H4 (cell line): Measurements from ENCODE around the gene NTN3. TPM values are rescaled to one million over a fixed set of nuclear protein-coding genes. Genes with fewer than 3 reads are reported as not detected.

Experiments used
- DNase-seq: peaks from one replicate; pipeline ENCODE4 v3.0.0-alpha.2; 2015; ENCODE audit warnings: low spot score
- total RNA-seq: library from RNA; depleted of rRNA; stranded (reverse); fragments of >200 nt; shearing (Covaris generic); gene quantifications from 2 replicates; pipeline ENCODE4 v1.2.3, GENCODE V29; 2014; rRNA removed

NTN3 gene
- total RNA-seq, 1 experiment from 2014 or later: 0.14 TPM

DNA sequence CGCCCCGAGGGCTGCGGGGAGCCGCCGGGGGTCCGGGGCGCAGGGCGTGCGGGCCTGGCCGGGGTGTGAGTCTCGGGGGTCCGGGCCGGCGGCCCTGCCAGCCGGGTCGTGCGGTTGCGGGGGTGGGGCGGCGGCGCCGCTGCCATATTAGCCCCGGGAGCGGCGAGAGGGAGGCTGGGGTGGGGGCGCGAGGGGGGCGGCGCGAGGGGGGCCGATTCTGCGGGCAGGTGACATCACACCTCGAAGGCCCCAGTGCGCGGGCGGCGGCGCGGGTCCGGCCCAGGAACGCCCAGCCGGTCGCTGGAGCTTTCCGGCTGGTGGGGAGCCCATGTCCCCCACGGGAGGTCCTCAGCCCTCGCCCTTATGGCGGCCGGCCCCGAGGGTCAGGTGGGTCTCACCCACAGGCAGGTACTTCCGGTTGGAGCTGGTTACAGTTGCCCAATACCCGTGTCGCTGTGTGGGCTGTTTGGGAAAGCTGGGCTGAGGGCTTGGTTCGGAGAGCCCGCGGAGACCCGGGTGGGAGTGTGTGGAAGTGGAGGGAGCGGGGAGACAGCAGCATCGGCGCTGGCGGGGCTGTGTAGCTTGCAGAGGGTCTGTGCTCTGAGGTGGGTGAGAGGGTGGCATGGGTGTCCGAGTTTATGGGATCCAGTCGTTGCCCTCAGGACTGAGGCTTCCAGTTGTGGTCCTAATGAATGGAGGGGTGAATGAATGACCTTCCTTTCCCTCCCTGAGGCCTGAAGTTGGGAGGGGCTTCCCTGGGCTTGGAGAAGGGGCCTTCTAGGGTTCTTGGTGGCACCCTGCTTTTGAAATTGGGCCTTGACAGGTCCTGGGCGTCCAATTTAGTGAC is 43.5 kb downstream of the NTN3 start:
- DNase-seq: no peak

DNA sequence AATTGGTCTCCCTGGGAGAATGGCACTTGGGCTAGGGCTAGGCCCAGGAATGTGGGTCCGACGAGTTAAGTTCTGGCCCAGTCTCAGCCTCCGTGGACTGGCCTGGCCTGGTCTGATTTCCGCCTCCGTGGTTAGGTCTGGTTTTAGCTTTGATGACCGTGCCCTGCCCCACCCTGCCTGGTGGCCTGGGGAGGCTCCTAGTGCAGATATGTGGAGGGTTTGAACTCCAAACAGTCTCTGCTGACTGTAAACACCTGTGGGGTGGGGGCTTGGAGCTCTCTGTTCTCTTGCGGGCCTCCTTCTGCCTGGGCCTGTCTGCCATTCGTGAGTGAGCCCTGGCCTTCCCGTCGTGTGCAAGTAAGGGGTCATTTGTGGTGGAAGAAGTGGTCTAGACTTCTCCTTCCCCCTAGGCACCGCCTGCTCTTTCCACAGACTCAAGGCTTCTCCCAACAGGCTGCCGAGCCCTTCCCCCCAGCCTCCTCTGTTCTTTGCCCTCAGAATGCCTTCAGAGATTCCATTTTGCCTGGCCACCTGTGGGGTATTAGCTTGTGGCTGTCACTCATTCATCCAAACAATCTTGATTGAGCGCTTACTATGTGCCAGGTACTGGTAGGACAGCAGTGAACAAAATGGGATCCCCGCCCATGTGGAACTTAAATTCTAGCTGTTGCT is 44.2 kb downstream of the NTN3 start:
- no peak for DNase-seq

DNA sequence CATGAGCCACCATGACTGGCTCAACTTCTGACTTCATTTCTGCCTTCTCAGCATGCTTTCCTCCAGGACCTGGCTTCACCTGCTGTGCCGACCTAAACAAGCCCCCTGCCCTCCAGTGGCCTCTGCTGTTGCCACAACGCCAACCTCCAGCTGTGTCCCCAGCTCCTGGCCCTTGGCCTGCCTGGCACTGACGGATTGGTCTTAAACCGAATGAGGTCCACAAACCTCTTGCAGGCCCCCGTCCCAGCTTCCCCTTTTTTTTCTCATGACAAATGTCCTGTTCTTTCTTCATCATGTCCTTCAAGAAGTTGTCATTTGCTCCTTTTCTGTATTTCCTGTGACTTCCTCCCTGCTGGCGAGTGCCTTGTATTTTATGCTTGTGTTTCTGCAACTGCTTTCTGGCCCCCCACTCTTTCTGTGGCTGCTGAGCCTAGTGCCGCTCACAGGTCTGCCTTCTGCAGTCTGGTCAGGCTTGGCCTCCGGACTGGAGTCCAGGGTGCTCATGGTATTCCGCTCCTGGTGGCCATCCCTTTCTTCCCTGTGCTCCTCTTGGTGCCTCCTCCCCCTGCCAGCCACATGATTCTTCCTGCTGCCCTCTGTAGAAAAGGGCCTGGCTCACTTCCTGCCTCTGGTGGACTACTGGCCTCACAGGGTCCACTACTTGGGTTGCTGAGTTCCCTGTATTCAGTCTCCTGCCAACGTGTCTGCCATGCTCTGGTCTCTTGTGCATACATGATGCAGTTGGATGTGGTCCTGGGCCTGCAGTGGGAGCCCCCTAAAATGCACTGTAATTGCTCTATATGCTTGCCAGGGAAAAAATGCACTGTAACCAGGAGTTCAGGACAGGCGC is 45.5 kb downstream of the NTN3 start:
- no peak for DNase-seq

DNA sequence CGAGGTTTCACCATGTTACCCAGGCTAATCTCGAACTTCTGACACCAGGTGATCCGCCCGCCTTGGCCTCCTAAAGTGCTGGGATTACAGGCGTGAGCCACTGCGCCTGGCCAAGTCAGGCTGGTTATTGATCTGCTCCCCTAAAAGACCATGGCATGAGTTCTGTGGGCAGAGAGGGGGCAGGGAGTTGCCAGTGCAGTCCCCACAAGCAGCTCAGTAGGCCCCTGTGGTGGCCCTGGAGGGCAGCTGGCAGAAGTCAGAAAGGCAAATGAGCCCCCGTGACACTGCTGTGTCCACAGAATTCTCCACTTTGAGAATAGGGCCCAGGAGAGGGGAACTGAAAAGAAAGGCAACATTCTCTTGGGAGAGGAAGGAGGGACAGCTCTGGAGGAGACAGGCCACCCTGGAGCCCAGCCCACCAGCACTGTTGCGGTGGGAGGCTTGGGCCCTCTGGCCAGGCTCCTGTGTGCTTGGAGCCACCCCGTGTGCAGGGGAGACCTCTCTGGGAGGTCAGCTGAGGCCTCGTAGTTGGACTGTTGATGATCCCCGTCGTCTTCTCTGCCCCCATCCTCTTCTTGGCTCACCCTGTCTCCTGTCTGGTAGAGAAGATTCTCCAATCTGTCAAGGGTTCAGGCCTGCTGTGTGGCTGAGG is 47.0 kb downstream of the NTN3 start:
- no peak for DNase-seq

DNA sequence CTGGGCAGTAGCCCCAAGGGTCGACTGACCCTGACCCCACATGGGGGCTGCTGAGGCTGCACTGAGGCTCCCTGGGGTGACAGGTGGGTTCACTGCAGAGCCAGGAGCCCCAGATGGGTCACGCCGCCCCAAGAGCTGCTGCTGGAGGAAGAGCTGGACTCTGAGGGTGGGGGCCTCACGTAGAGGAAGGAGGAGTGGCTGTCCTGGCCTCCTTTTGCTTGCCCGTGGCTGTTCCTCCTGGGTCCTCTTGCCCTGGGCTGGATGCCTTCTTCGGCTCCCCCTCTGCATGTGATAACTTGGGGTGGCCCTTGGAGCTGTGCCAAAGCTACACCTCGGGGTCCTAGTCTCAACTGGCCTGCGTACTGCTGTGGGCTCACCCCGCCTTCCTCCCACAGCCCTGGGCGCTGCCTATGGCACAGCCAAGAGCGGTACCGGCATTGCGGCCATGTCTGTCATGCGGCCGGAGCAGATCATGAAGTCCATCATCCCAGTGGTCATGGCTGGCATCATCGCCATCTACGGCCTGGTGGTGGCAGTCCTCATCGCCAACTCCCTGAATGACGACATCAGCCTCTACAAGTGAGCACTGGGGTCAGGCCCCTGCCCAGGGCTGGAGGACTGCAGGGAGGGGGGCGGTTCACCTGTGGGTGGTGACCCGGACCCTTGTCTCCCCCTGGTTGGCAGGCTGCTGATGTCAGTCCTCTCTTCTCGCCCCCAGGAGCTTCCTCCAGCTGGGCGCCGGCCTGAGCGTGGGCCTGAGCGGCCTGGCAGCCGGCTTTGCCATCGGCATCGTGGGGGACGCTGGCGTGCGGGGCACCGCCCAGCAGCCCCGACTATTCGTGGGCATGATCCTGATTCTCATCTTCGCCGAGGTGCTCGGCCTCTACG is 48.0 kb downstream of the NTN3 start:
- DNase-seq: no peak

DNA sequence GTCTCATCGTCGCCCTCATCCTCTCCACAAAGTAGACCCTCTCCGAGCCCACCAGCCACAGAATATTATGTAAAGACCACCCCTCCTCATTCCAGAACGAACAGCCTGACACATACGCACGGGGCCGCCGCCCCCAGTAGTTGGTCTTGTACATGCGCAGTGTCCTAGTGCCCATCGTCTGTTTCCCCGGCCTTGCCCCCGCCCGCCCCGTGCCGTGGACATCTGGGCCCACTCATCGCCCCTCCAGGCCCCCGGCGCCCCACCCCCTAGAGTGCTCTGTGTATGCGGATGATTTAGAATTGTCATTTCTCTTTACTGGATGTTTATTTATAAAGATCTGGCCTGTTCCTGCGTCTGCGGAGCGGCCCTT is 48.6 kb downstream of the NTN3 start:
- no peak for DNase-seq

DNA sequence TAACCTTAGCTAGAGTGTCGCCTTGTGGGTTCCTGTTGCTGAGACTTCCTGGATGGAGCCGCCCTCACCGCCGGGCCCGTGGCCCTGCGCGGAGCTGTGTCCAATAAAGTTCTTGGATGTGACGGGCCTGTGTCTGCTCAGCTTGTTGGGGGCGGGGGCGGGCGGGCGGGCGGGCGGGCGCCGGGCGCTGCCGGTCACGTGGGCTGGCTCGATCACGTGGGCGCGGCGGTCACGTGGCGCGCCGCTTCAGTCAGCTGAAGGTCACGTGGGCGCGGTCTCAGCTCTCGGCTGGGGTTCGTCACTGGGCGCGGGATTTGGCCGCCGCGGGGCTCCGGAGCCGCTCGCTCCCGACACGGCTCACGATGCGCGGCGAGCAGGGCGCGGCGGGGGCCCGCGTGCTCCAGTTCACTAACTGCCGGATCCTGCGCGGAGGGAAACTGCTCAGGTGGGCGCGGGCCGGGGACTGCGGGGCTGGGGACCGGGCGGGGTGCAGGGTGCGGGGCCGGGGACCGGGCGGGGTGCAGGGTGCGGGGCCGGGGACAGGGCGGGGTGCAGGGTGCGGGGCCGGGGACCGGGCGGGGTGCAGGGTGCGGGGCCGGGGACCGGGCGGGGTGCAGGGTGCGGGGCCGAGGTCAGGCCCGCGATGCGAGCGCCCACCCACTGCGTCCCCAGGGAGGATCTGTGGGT is 49.1 kb downstream of the NTN3 start, which contains the start of gene AMDHD2:
Gene AMDHD2, plus strand, starts transcription at position 275 of the 687 bp plus-strand sequence. Its CDS starts 88 bp downstream, at position 363.
- DNase-seq: peak; percentile 83

DNA sequence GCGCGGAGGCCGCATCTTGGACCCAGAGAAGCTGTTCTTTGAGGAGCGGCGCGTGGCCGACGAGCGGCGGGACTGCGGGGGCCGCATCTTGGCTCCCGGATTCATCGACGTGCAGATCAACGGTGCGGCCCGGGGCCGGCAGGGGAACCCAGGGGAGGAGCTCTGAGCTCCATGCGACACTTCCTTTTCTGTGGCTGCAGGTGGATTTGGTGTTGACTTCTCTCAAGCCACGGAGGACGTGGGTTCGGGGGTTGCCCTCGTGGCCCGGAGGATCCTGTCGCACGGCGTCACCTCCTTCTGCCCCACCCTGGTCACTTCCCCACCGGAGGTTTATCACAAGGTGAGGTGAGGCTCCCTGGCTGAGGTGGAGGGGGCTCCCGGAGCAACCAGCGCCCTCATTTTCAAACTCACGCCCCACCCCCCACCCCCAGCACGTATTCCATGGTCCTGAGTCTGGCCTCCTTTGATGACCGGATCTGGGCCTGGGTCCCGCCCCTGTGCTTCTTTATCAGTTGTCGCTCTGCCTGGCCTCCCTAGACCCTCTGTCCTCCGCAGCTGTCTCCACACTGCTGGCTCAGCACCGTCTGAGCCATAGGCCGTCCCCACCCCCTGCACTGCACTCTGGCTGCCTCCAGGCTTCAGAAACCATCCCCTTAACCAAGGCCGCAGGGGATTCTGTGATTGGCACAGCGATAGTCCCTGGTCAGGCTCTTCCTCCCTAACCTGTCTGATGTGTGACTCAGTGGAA is 49.9 kb downstream of the NTN3 start:
- no peak for DNase-seq

Other genes with a start within 250 kb of the NTN3 start
- 8.0 and 9.5 TPM in 2 replicates for gene E4F1, start 247.7 kb upstream of the NTN3 start, total RNA-seq
- 0.10 TPM in 1 of 2 replicates, not detected in the other for gene DNASE1L2, start 234.9 kb upstream of the NTN3 start, total RNA-seq
- 37.6 and 48.8 TPM in 2 replicates for gene ECI1, start 219.7 kb upstream of the NTN3 start, total RNA-seq
- gene RNPS1, start 203.2 kb upstream of the NTN3 start, total RNA-seq: 144 and 152 TPM in 2 replicates
- 0.25 and 0.41 TPM in 2 replicates for gene ABCA3, start 130.6 kb upstream of the NTN3 start, total RNA-seq
- gene CCNF, start 41.9 kb upstream of the NTN3 start, total RNA-seq: 26.1 and 35.8 TPM in 2 replicates
- gene TEDC2, start 11.2 kb upstream of the NTN3 start, total RNA-seq: 13.0 and 23.2 TPM in 2 replicates
- 5.6 and 5.9 TPM in 2 replicates for gene TBC1D24, start 3.8 kb downstream of the NTN3 start, total RNA-seq
- 39.7 and 40.5 TPM in 2 replicates for gene ATP6V0C, start 42.7 kb downstream of the NTN3 start, total RNA-seq
- 15.8 and 24.6 TPM in 2 replicates for gene AMDHD2, start 49.1 kb downstream of the NTN3 start, total RNA-seq
- 0.08 TPM in 1 of 2 replicates, not detected in the other for gene CEMP1, start 60.1 kb downstream of the NTN3 start, total RNA-seq
- gene PDPK1, start 66.7 kb downstream of the NTN3 start, total RNA-seq: 8.2 and 9.4 TPM in 2 replicates
- 25.3 and 49.7 TPM in 2 replicates for gene KCTD5, start 211.2 kb downstream of the NTN3 start, total RNA-seq
- 0.02 and 0.46 TPM in 2 replicates for gene PRSS27, start 248.9 kb downstream of the NTN3 start, total RNA-seq